Stimulated activated CD4-positive, alpha-beta T cell treated with anti-CD3 and anti-CD28 coated beads, TNF-alpha, amount 100 ng/mL, for 48 hours (primary cell): Measurements from ENCODE around the gene MACC1.

Experiments
- DNase-seq, 3 donors: peaks; one replicate each; pipeline ENCODE4 v3.0.0-alpha.2; 2020; ENCODE audit warnings: low read depth in 3 of 3

MACC1 gene

DNA sequence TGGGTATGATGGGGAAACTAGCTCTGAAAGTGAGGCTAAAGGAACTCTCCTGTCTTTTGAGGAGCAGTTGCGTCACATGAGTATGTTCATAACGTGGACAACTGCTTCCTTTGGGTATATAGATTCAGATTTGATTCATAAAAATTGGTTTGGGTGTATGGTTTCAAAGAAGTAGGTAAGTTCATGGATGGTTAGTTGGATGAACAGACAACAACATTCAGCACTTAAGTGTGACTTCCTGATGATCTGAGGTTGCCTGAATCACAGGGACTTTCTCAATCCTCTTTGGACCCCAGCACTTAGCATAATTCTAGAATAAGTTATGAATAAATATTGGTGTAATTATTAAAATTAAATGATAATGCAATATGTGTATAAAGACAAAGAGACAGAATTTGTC is 43.4 kb downstream of the MACC1 start:
- DNase-seq: no peak

DNA sequence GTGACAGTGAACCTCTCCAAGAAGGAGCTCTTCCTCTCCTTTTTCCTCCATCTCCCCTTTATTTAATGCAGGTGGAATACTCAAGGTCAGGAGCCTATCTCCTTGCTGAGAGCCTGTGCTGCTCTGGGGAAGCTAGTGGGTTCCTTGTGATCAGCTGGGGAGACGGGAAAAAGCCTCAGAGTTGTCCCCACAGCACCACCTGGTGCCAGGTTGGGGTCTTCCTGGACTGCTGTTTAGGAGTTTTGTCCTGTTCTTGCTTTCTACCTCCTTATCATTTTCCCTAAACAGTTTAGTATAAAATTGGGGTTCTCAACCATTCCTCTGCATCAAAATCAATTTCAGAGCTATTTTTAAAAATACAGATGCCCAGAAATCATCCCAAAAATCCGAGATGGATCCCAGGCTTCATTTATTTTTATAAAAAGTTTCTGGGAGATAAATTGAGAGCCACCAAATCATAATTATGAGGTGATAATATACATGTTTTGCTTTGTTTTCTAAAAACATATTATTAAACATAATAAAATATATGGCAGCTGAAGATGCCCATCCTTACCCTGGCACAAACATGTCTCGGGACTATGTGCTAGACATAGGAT is 44.3 kb downstream of the MACC1 start:
- DNase-seq: no peak

DNA sequence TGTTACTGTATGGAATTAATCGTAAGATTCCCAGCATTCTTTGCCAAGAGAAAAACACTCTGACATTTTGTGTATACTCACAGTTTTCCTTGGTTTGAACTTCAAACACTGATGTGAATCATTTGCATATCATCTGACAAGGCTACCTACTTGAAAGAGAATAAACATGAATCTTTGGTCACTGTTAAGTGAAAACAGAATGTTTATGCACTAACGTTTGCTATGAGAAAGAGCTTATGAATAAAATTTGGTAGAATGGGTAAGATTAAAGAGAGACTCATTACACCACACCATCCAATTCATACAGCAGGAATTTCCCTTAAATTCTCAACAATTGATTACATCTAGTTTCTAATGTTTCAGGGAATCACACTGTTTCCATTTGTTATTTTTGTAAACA is 46.6 kb downstream of the MACC1 start:
- no peak for DNase-seq

DNA sequence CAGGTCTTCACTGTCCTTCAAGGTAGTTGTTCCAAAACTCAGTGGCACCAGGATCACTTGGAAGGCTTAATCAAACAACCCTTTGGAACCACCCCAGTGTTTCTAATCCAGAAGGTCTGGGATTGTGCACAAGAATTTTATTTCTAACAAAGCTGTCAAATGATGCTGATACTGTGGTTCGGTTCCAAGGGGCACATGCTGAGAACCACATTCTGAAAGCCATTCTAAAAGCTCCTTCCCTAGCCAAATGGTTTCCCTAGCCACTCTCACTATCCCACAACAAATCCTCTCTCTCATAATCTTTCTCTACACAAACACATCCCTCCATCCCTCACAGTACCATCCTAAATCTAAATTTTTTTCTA is 52.1 kb downstream of the MACC1 start:
- no peak for DNase-seq

- no peak for DNase-seq
Measured at GRCh38 chr7:20164425-20165145, 52.6 kb downstream of the MACC1 start.

- no peak for DNase-seq
Measured at GRCh38 chr7:20162665-20163064, 54.5 kb downstream of the MACC1 start.

DNA sequence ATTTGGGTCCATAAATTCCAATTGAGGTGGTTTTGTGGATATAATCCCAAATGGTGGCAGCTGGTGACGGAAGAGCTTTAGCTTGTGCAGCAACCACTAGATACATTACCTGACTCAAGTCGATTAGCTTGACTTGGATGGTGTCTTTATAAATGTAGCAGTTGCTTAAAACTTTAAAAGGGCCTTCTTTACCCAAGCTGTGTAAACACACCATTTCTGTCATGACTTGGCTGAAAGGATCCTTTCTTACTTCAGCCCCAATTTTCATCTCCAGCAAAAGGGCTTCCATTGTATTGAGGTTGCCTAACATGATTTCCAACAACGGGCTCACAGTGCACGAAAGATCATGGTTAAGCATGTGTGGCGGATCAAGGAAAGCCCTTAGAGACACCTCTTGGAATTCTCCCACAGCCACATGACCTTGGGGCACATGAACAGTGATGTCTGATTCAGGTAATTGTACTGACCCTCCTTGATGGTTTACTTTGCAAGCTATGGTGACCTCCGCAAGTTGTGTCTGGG is 57.9 kb downstream of the MACC1 start:
- no peak for DNase-seq

- no peak for DNase-seq
Measured at GRCh38 chr7:20158684-20159083, 58.5 kb downstream of the MACC1 start.

- no peak for DNase-seq
Measured at GRCh38 chr7:20157456-20157855, 59.7 kb downstream of the MACC1 start.

DNA sequence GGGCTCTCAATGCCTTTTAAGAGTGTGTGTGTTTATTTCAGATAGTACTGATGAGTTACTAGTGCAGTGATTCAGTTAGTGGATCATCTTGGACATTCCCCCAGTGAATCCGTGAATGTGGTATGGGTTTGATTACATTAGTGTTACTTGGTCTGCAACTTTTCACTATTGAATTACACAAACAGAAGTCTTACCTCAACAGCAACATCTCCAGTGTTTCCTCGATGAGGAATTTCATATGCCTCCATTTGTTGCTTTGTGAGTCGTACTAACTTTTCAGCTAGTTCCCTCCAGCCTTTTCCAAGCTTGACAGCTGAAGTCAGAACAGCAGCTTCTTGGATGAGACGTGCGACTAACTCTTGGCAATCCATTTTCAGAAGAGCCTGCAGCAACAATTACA is 63.2 kb downstream of the MACC1 start:
- DNase-seq: no peak

GRCh38 chr7:20153567-20153966 is 63.6 kb downstream of the MACC1 start:
- DNase-seq: no peak

- DNase-seq: no peak
Measured at GRCh38 chr7:20152511-20152910, 64.7 kb downstream of the MACC1 start.

DNA sequence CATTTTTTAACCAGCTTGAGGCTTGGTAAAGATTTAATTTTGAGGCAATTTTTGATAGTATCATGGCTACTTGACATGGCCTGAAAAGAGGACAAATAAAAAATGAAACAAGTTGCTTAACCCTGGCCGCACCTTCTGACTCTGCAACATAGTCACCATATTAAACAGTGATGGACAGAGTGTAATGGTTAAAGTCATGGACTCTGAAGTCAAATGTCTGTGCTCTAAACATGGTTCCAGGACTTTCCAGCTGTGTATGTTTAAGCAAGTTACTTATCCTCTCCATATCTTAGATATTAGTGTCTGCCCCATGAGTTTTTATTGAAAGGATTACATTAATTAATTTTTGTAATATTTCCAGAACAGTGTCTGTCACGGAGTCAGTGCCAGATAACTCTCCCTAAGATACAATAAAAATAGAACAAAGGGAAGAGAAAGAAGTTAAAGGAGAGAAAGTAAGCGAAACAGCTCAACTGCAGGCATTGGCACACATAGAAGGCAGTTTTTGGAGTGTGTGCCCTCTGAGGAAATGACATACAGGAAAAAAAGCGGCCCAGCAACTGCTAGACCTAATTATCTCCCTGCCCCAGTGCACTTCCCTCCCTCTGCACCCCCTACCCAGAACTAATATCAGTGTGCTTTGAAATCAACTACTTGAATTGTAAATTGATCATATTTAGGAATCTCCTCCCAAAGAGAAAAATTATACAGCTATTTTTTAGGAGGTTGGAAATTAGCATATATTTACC is 65.3 kb downstream of the MACC1 start:
- no peak for DNase-seq

DNA sequence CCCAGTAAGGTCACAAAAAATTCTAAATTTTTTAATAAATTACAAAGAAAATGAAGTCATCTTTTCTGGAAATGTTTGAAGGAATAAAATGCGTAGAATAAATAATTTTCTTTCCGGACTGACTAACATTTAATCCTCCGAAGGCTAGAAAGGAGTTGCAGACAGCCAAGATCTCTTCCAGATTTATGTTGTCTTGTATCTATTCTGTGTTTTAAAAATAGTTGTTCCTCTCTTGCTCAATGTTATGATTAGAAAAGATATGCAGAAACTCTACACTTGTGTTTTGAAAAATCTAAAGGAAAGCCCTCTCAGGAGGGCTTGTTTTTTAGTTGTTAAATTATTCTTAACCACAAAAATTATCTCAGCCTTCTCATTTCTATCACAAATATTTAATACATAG is 70.7 kb downstream of the MACC1 start:
- DNase-seq: no peak

DNA sequence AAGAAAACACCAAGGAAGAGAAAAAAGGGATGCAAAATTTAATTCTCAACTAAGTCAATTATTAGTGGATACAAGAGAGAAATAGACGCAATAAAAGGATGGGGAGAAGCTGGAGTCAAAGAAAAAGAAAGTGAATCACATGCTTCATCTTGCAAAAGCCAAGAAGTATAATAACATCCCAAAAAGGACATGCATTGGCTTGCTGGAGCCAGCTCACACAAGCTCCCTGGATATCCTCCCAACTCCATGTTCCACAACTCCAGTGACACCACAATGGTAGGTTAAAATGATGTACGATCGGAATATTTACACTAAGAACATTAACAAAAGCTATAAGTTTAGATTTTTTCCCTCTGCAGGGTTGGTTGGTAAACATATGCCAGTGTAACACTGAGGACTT is 72.4 kb downstream of the MACC1 start:
- DNase-seq: no peak

GRCh38 chr7:20141666-20142065 is 75.5 kb downstream of the MACC1 start:
- no peak for DNase-seq

DNA sequence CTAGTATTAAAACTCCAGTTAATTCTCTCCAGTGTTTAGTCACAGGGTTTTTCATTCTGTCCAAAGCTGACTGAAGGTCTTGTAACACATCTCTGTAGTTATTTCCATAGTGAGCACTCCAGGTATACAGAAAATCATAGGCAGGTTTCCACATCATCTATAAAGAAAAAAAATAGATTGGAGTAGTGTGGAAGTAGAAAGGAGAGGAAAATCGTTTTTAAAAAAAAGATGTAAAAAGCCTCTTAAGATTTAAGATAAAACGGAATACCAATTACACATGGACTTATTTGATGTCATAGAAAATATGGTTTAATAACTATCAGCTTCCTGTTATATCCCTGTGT is 76.2 kb downstream of the MACC1 start:
- no peak for DNase-seq

- DNase-seq: no peak
Measured at GRCh38 chr7:20140291-20141001, 76.7 kb downstream of the MACC1 start.

GRCh38 chr7:20136647-20137046 is 80.5 kb downstream of the MACC1 start:
- no peak for DNase-seq

DNA sequence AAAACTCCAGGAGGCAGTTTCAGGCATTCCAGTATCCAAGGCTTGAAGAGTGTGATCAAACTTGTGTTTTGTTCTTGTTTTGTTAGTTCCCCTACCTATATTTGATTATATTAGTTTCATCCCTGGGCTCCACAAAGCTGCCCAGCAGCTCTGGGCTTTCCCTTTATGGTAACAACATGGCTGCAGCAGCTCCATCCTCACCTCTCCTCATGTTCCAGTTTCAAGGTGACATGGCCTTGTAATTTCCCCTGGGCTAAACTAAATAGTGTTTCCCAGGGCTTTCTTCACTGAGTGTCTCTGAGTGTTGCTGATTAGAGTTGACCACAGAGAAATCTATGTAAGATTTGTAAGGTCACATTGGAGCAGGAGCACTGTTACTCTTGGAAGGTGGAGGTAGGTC is 83.4 kb downstream of the MACC1 start:
- no peak for DNase-seq

GRCh38 chr7:20132585-20132984 is 84.6 kb downstream of the MACC1 start:
- no peak for DNase-seq

- no peak for DNase-seq
Measured at GRCh38 chr7:20131776-20132175, 85.4 kb downstream of the MACC1 start.
